Measurements from ENCODE around the gene CD226. TPM values are rescaled to one million over a fixed set of nuclear protein-coding genes. Genes with fewer than 3 reads are reported as not detected.
"Not testable (repeated sequence)": the region's sequence is repeated elsewhere in the genome, so short reads cannot be mapped to it uniquely, and the experiment has no call there.

Gene CD226
- total and polyA plus RNA-seq, 9 donors = 0.17 to 1.5 (median 1.2) TPM

DNA sequence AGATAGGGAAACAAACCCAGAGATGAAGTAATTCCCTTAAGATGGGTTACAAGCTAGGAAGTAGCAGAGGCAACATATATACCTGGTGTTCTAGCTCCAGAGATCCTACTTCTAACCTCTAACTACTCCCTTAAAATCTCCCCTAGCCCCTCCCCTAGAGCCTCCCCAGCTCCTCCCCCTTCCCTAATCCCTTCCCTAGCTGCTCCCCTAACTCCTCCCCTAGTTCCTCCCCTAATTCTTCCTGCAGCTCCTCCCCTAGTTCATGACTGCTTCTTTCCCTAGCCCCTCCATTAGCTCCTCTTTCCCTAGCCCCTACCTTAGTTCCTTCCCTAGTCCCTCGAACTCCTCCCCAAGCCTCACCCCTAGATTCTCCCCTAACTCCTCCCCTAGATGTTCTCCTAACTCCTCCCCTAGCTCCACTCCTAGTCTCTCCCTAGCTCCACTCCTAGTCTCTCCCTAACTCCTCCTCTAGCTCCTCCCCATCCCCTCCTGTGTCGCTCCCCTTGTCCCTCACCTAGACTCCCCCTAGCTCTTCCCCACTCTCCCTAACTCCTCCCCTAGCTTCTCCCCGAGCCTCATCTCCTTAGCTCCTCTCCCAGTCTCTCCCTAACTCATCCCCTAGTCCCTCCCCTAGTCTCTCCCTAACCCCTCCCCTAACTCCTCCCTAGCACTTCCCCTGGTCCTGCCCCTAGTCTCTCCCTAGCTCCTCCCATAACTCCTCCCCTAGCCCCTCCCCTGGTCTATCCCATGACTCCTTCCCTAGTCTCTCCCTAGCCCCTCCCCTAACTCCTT, 108.9 kb downstream of the CD226 start:
- no peak for TF ChIP-seq EP300 (IDR thresholded peaks at IDR 0.05)
- TF ChIP-seq, protein P1, sequence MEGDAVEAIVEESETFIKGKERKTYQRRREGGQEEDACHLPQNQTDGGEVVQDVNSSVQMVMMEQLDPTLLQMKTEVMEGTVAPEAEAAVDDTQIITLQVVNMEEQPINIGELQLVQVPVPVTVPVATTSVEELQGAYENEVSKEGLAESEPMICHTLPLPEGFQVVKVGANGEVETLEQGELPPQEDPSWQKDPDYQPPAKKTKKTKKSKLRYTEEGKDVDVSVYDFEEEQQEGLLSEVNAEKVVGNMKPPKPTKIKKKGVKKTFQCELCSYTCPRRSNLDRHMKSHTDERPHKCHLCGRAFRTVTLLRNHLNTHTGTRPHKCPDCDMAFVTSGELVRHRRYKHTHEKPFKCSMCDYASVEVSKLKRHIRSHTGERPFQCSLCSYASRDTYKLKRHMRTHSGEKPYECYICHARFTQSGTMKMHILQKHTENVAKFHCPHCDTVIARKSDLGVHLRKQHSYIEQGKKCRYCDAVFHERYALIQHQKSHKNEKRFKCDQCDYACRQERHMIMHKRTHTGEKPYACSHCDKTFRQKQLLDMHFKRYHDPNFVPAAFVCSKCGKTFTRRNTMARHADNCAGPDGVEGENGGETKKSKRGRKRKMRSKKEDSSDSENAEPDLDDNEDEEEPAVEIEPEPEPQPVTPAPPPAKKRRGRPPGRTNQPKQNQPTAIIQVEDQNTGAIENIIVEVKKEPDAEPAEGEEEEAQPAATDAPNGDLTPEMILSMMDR (IDR thresholded peaks at IDR 0.05) = no peak
- no peak for TF ChIP-seq POLR2A (IDR thresholded peaks at IDR 0.05)
- no peak for DNase-seq
- Histone ChIP-seq H3K9me3 (no peaks in the 10 kb centered on the region), H3K27ac (no peak overlapping the region), H3K4me3 (no peak overlapping the region), H3K27me3 (no peaks in the 10 kb centered on the region), H3K36me3 (no peaks in the 10 kb centered on the region), H3K4me1 (ENCODE audit: insufficient read depth) (no peaks in the 10 kb centered on the region)
- intact Hi-C loops (cut with DNase I) = no loop called here
- whole genome bisulfite sequencing, 3 donors = 97 to 99% (median 98%) methylated on average over 3 of the region's 3 CpGs

DNA sequence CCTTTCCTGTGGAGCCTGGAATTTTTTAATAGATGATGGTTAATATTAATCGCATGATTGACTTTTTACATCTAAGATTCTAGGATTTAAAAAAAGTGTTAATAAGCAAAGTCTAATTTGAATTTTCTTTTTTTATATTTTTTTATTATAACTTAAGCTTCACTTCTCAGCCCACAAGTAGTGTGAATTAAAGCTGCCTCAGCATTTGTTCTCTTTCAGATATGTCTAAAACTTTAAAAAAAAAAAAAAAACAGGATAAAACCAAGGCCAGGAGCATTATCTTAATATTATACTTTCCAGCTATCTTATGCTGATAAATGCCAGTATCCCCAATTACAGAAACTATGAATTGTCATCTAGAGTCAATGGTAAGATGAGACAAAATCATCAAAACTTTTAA, 109.7 kb downstream of the CD226 start:
- no peak overlapping the region for H3K27ac ChIP-seq
- 97 to 98% (median 98%) methylated on average over 1 of the region's 1 CpG for WGBS, 3 donors
- DNase-seq = no peak
- H3K27me3 ChIP-seq = no peaks in the 10 kb centered on the region
- H3K9me3 ChIP-seq = no peaks in the 10 kb centered on the region
- no peak for TF ChIP-seq POLR2A (IDR thresholded peaks at IDR 0.05)
- TF ChIP-seq EP300 (IDR thresholded peaks at IDR 0.05) = no peak
- TF ChIP-seq, protein P1 (IDR thresholded peaks at IDR 0.05) = no peak
- no peak overlapping the region for H3K4me3 ChIP-seq
- no peaks in the 10 kb centered on the region for H3K4me1 ChIP-seq (ENCODE audit: insufficient read depth)
- H3K36me3 ChIP-seq = no peaks in the 10 kb centered on the region
- intact Hi-C loops (cut with DNase I) = no loop called here

DNA sequence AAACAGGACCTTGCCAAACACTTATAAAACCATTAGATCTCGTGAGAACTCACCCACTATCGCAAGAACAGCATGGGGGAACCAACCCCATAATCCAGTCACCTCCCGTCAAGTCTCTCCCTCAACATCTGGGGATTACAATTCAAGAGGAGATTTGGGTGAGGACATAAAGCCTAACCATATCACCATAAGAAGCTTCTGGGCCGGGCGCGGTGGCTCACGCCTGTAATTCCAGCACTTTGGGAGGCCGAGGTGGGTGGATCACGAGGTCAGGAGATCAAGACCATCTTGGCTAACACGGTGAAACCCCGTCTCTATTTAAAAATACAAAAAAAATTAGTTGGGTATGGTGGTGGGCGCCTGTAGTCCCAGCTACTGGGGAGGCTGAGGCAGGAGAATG, 112.7 kb downstream of the CD226 start:
- 95 to 97% (median 96%) methylated on average over 12 of the region's 12 CpGs for WGBS, 3 donors
- H3K27ac ChIP-seq; H3K4me3 ChIP-seq; H3K9me3 ChIP-seq; H3K36me3 ChIP-seq; H3K27me3 ChIP-seq; DNase-seq; intact Hi-C loops (cut with DNase I); H3K4me1 ChIP-seq (ENCODE audit: insufficient read depth): not testable (repeated sequence)

DNA sequence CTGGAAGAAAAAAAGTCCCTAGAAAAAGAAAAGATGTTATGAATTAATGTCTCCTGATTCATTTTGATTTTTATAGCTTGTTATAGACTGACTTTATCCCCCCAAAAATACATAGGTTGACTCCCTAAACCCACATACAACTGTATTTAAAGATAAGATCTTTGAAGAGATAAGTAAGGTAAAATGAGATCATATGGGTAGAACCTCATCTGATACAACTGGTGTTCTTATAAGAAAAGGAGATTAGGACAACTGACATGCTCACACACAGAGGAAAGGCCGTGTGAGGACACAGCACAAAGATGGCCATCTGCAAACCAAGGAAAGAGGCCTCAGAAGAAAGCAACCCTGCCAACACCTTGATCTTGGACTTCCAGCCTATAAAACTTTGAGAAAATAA, 117.5 kb downstream of the CD226 start:
- no peaks in the 10 kb centered on the region for H3K9me3 ChIP-seq
- no peak overlapping the region for H3K27ac ChIP-seq
- no peaks in the 10 kb centered on the region for H3K4me1 ChIP-seq (ENCODE audit: insufficient read depth)
- H3K4me3 ChIP-seq = no peak overlapping the region
- TF ChIP-seq POLR2A (IDR thresholded peaks at IDR 0.05) (no peak), EP300 (IDR thresholded peaks at IDR 0.05) (no peak)
- TF ChIP-seq, protein P1 (IDR thresholded peaks at IDR 0.05) = no peak
- DNase-seq = no peak
- no peaks in the 10 kb centered on the region for H3K36me3 ChIP-seq
- H3K27me3 ChIP-seq = no peaks in the 10 kb centered on the region
- 92 to 97% (median 96%) methylated on average over 1 of the region's 1 CpG for WGBS, 3 donors
- intact Hi-C loops (cut with DNase I) = no loop called here

DNA sequence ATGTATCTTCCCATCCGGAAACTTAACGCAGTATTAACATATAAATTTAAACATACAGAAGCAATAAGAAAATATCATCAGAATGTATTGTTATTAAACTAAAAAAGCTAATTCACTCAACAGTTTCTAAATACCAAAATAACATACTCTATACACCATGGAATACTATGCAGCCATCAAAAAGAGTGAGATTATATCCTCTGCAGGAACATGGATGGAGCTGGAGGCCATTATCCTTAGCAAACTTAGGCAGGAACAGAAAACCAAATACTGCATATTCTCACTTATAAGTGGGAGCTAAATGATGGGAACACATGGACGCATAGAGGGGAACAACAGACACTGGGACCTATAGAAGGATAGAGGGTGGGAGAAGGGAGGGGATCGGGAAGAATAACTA, 127.1 kb downstream of the CD226 start:
- TF ChIP-seq EP300 (IDR thresholded peaks at IDR 0.05) = no peak
- no peak for TF ChIP-seq POLR2A (IDR thresholded peaks at IDR 0.05)
- TF ChIP-seq, protein P1 (IDR thresholded peaks at IDR 0.05) = no peak
- Histone ChIP-seq H3K36me3 (no peaks in the 10 kb centered on the region), H3K4me3 (no peak overlapping the region), H3K4me1 (ENCODE audit: insufficient read depth) (no peaks in the 10 kb centered on the region), H3K27me3 (no peaks in the 10 kb centered on the region), H3K27ac (no peak overlapping the region), H3K9me3 (no peaks in the 10 kb centered on the region)
- intact Hi-C loops (cut with DNase I) = no loop called here
- 96 to 98% (median 96%) methylated on average over 4 of the region's 4 CpGs for WGBS, 3 donors
- DNase-seq = no peak
